K562 (cell line): ENCODE data around the gene TENM3.

Experiments used
- CREB5 ChIP-seq: fragments of 250-450 bp; sonication (Bioruptor Pico); IDR thresholded peaks from 2 replicates; pipeline ENCODE4 v1.5.0; 2020; ENCODE audit warnings: mild to moderate bottlenecking
- CTCF ChIP-seq, 3 experiments: IDR thresholded peaks in 2 of 3; conservative IDR thresholded peaks in 1 of 3; 2 replicates each; pipeline ENCODE4 v1.5.1; 2011 to 2012; ENCODE audit warnings: low read length in 3 of 3, mild to moderate bottlenecking in 3 of 3, control low read depth in 2 of 3, improper control_type of control experiment in 1 of 3, inconsistent platforms in 1 of 3, low read depth in 1 of 3, mixed read lengths in 1 of 3, moderate library complexity in 1 of 3; ENCODE audit not compliant: insufficient read depth in 2 of 3
- POLR2A ChIP-seq: fragments of 450-650 bp; conservative IDR thresholded peaks from 2 replicates; pipeline ENCODE4 v1.6.1; 2016
- POLR2AphosphoS5 ChIP-seq: IDR thresholded peaks from 2 replicates; pipeline ENCODE4 v1.6.1; 2011; ENCODE audit warnings: mild to moderate bottlenecking, low read depth, low read length, moderate library complexity; ENCODE audit not compliant: control insufficient read depth, insufficient read depth
- RNF2 ChIP-seq: sonication (generic); IDR thresholded peaks from 2 replicates; pipeline ENCODE4 v1.6.1; 2016
- TCF7 ChIP-seq: sonication (generic); IDR thresholded peaks from 2 replicates; pipeline ENCODE4 v1.6.1; 2016; ENCODE audit warnings: antibody characterized with exemption, borderline replicate concordance
- ZKSCAN1 ChIP-seq: fragments of 150-350 bp; IDR thresholded peaks from 2 replicates; pipeline ENCODE4 v1.6.1; 2016; ENCODE audit warnings: low read depth, low read length
- ZNF764 ChIP-seq: fragments of 250-450 bp; sonication (Bioruptor Pico); IDR thresholded peaks from 2 replicates; pipeline ENCODE4 v1.4.0; 2020; ENCODE audit warnings: low read depth, mild to moderate bottlenecking, moderate library complexity

- TF ChIP-seq ZKSCAN1 (no peak), POLR2AphosphoS5 (no peak), ZNF764 (CRISPR knock-in tag) (no peak), CREB5 (CRISPR knock-in tag) (no peak), POLR2A (no peak), TCF7 (no peak), RNF2 (no peak), CTCF (IDR thresholded peaks at IDR 0.05 in 2 of 3, conservative IDR thresholded peaks at IDR 0.05 in 1 of 3; ENCODE audit: insufficient read depth in 2 of 3, low read depth in 1 of 3, low read length in 3 of 3) (no peak)
Measured at GRCh38 chr4:182324282-182324681, 81.1 kb downstream of the TENM3 start.
